ENCODE data around the gene SUSD2.
"Not testable (repeated sequence)": the region's sequence is repeated elsewhere in the genome, so short reads cannot be mapped to it uniquely, and the experiment has no call there.

SUSD2 gene

DNA sequence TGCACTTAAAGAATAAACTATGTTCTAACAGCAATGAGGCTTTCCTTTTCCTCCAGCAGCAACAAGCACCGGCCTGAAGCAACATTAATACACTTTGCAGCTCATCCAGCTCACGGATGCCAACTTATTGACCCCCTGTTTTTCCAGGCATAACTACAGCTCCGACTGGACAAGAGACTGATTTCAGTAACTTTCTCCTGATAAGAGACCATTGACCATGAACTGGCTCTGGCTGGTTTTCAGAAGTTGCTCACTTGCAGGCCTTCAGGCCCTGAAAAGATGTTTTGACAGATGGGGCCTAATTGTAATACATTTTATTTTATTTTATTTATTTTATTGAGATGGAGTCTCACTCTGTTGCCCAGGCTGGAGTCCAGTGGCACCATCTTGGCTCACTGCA is 36.1 kb downstream of the SUSD2 start:
- DNase-seq = no peak

DNA sequence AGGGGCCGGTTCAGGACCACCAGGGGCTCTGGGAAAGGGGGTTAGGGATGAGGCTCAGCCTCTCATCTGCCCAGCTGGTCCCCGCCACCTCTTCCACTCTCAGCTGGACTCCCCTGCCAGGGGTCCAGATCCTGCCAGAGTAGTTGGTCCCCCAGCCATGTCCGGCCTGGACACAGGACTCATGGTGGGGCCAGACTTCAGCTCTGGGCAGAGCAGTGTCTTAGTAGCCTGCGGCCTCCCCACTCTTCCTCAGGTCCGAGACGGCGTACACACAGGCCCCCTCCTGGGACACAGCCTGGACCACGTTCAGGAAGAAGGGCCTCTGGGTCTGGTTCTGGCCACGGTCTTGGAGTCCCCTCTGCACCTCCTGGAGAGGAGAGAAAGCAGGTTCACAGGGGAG is 38.5 kb downstream of the SUSD2 start:
- no peak for DNase-seq

GRCh38 chr22:24224468-24224867 is 43.2 kb downstream of the SUSD2 start:
- no peak for DNase-seq

- DNase-seq = no peak
Measured at GRCh38 chr22:24225044-24225601, 43.8 kb downstream of the SUSD2 start.

DNA sequence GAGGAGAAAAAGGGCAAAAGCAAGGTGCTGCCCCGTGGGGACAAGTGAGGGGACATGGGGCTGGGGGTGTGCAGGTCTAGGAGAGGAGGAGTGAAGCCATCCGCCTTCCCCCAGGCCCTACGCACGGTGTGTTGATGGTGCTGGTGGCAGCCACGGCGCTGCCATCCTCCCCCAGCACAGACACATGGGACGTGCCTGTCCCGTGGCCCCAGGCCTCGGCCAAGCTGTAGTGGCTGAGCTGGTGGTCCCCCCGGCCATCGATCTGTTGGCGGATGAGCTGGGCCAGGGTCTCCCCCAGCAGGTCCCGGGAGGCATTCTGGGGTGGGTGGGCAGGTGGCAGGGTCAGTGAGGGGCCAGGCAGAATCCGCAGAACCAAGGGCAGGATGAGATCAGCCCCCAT is 44.7 kb downstream of the SUSD2 start:
- DNase-seq = no peak

- no peak for DNase-seq
Measured at GRCh38 chr22:24230911-24231656, 49.8 kb downstream of the SUSD2 start.

GRCh38 chr22:24231706-24232105 is 50.4 kb downstream of the SUSD2 start:
- DNase-seq = no peak

GRCh38 chr22:24232124-24232523 is 50.8 kb downstream of the SUSD2 start:
- DNase-seq = no peak

DNA sequence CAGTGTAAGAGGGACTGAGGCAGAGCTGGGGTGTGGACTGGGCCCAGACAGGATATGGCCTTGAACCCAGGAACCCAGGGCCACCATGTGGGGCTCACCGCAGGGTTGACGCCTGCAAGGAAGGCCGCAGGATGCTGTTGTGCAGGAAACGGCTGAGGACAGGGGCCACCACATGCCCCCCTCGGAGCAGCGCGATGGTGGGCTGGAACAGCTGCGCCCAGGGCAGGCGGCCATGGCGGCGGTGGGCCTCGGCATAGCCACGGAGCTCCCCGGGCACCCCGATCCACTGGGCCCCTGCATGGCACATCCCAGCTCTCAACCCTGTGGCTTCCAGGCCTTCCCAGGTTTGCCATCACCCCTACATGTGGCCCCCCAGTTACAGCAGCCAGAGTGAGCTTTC is 51.4 kb downstream of the SUSD2 start:
- DNase-seq = no peak

DNA sequence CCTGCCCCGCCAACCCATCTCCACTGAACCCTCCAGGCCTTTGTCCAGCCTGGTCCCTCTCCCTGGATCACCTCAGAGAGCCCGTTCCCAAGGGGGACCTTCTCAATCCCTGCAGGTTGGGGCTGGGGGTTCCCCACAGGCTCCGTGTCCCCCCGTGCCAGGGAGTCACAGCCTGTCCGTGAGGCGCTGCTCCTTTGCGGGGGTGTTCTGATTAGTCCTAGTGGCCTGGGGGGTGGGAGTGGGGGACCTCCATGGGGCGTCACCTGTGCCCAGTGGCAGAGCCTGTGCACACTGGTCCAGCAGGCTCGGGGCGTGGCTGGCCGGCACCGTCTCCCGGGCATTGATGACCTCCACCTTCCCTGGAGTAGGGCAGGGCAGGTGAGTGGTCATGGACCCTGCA is 51.9 kb downstream of the SUSD2 start:
- no peak for DNase-seq

DNA sequence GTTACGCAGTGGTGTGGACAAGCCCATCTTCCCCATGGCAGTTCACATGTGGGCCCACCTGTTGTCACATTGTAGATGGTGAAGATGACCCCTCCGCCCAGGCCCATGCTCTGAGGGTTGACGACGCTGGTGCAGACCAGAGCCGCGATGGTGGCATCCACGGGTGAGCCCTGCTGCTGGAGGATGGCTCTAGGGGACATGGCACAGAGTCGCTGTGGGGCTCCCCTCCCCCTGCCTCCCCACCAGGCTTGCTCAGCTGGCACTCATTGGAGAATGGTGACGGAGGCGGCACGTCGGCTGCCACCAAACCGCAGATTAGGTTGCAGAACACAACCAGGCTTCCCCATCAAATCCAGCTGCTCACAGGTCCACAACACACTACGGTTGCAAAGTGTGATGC is 52.5 kb downstream of the SUSD2 start:
- DNase-seq = no peak

DNA sequence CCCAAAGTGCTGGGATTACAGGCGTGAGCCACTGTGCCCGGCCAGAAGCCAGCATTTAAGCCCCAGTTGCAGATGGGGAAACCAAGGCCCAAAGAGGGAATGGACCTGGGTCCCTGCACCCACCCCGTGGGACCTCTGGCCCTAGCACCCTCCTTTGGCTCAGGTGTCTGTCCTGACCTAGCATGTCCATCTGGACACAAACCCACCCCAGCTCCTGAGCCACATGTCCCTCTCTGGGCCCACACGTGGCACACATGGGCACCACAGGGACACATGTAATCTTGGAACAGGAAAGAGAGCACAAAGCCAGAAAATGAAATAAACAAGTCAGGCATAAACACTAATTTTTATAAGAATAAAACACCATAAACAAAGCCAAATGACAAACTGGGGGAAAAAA is 54.0 kb downstream of the SUSD2 start:
- no peak for DNase-seq

DNA sequence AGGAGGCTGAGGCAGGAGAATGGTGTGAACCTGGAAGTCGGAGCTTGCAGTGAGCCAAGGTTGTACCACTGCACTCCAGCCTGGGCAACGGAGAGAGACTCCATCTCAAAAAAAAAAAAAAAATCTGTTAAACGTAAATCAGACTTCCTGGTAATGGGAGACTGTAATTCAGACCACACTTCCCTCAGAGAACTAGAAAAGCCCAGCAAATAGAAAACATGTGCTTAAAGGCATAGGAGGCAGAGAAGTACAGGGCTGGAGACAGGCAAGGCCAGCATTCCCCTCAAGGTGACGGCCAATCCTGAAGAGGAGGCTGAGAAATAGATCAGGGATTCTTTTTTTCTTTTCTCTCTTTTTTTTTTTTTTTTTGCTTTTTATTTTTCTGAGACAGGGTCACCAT is 55.4 kb downstream of the SUSD2 start:
- no peak for DNase-seq

- not testable (repeated sequence) for DNase-seq
Measured at GRCh38 chr22:24238101-24238694, 56.9 kb downstream of the SUSD2 start.
